Stimulated activated CD8-positive, alpha-beta memory T cell treated with anti-CD3 and anti-CD28 coated beads, Interleukin-15, amount 100 ng/mL, for 48 hours (primary cell): Measurements from ENCODE around the gene ACAP3.

ENCODE experiments used
- DNase-seq, 2 donors: peaks; one replicate each; pipeline ENCODE4 v3.0.0-alpha.2; 2020; ENCODE audit warnings: low read depth in 2 of 2

ACAP3 gene

GRCh38 chr1:1245178-1245816 is 62.4 kb downstream of the ACAP3 start:
- DNase-seq, result no peak

GRCh38 chr1:1244192-1244811 is 63.4 kb downstream of the ACAP3 start:
- DNase-seq, result no peak

- DNase-seq, result no peak
Observed at GRCh38 chr1:1243807-1244191, 63.9 kb downstream of the ACAP3 start.

- no peak for DNase-seq
Observed at GRCh38 chr1:1243266-1243660, 64.5 kb downstream of the ACAP3 start.

- no peak for DNase-seq
Observed at GRCh38 chr1:1242461-1243265, 65.1 kb downstream of the ACAP3 start.
